Calu3 (cell line): Measurements from ENCODE around the gene CHL1. TPM values are rescaled to one million over a fixed set of nuclear protein-coding genes. Genes with fewer than 3 reads are reported as not detected.
A peak's percentile ranks its signal among the peaks of the same experiment; 100 is the strongest.

Source experiments
- BruUV-seq: library from RNA; stranded (reverse); fragments of 400-500 nt; replicated peaks from 2 replicates; lab custom pipeline; 2021; lab: Mats Ljungman, UMichigan
- CTCF ChIA-PET: fragments of 300-600 bp; sonication (Branson Sonifier 250); formaldehyde crosslinking; loops from one replicate; lab custom pipeline; 2022; ENCODE audit warnings: antibody characterized with exemption; lab: Charles Lee
- DNase-seq: peaks from one replicate; pipeline ENCODE4 v3.0.0; 2022
- H3K27ac Mint-ChIP-seq: one replicate; pipeline ENCODE4 v1.8.0; 2022; ENCODE audit warnings: mixed read lengths; ENCODE audit not compliant: unreplicated experiment
- H3K27me3 Mint-ChIP-seq: one replicate; pipeline ENCODE4 v1.8.0; 2022; ENCODE audit warnings: mixed read lengths; ENCODE audit not compliant: unreplicated experiment
- H3K36me3 Mint-ChIP-seq: one replicate; pipeline ENCODE4 v1.8.0; 2022; ENCODE audit warnings: mild to moderate bottlenecking, moderate library complexity, mixed read lengths; ENCODE audit not compliant: insufficient read depth, unreplicated experiment
- H3K4me1 Mint-ChIP-seq: one replicate; pipeline ENCODE4 v1.8.0; 2022; ENCODE audit warnings: mild to moderate bottlenecking, low read depth, mixed read lengths; ENCODE audit not compliant: unreplicated experiment
- H3K4me3 Mint-ChIP-seq: one replicate; pipeline ENCODE4 v1.8.0; 2022; ENCODE audit warnings: mild to moderate bottlenecking, low read depth, moderate library complexity, mixed read lengths; ENCODE audit not compliant: unreplicated experiment
- H3K9me3 Mint-ChIP-seq: one replicate; pipeline ENCODE4 v1.8.0; 2022; ENCODE audit warnings: low read depth, mixed read lengths; ENCODE audit not compliant: unreplicated experiment
- intact Hi-C: fragments of 100-400 bp; cut with micrococcal nuclease; formaldehyde crosslinking; loops from one replicate; pipeline ENCODE4 v1.10.0; 2022; ENCODE audit not compliant: unreplicated experiment
- total RNA-seq: library from RNA; stranded (reverse); gene quantifications from 2 replicates; pipeline ENCODE4 v1.2.3, GENCODE V29; 2022
- TF ChIP-seq, protein P1 (sequence below): fragments of 200-600 bp; IDR thresholded peaks from one replicate; pipeline ENCODE4 v1.8.0; 2022; ENCODE audit warnings: antibody characterized with exemption; ENCODE audit not compliant: unreplicated experiment

CHL1 gene
- total RNA-seq, 1 experiment from 2014 or later = 0.73 TPM

DNA sequence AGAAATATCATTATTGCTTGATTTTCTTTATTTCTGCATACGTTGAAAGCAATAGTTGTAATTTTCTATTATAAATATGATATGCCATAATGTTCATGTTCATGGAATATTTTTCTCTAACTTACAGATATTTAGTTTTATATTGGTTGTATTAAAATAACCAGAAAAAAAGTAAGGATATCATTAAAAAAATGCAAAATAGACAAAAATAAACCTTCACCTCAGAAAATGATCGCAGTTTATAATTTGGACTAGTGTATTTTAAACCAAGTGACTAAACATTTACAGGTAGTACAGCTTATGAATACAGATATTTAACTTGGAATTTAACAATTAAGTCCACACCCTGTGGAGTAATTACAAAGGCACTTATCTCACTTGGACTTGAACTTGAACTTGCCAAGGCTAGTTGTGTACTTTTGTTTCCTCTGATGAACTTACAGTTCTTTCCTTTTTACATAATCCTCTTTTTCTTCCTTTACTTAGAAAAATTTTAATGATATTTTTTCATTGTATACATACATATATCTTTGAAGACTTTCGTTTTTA lies 156.7 kb downstream of the CHL1 start:
- no peak overlapping the region for H3K4me3 Mint-ChIP-seq
- CTCF ChIA-PET = interaction anchor here (1.0 to 3.9 kb wide), 7 partner anchors 10 to 311 kb away, joined by 3 to 43 read pairs (median 7); no protein-coding TSS in a partner anchor
- H3K27me3 Mint-ChIP-seq = no peaks in the 10 kb centered on the region
- H3K9me3 Mint-ChIP-seq = no peaks in the 10 kb centered on the region
- TF ChIP-seq, protein P1, sequence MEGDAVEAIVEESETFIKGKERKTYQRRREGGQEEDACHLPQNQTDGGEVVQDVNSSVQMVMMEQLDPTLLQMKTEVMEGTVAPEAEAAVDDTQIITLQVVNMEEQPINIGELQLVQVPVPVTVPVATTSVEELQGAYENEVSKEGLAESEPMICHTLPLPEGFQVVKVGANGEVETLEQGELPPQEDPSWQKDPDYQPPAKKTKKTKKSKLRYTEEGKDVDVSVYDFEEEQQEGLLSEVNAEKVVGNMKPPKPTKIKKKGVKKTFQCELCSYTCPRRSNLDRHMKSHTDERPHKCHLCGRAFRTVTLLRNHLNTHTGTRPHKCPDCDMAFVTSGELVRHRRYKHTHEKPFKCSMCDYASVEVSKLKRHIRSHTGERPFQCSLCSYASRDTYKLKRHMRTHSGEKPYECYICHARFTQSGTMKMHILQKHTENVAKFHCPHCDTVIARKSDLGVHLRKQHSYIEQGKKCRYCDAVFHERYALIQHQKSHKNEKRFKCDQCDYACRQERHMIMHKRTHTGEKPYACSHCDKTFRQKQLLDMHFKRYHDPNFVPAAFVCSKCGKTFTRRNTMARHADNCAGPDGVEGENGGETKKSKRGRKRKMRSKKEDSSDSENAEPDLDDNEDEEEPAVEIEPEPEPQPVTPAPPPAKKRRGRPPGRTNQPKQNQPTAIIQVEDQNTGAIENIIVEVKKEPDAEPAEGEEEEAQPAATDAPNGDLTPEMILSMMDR = no peak
- intact Hi-C loops = loop anchor here (5.0 kb wide), 2 partner anchors 56 to 76 kb away; no protein-coding TSS in a partner anchor
- H3K36me3 Mint-ChIP-seq = no peaks in the 10 kb centered on the region
- H3K27ac Mint-ChIP-seq = no peak overlapping the region
- no peak for DNase-seq
- no TSS peak for BruUV-seq
- H3K4me1 Mint-ChIP-seq = peaks cover 6% of the 10 kb centered on the region

DNA sequence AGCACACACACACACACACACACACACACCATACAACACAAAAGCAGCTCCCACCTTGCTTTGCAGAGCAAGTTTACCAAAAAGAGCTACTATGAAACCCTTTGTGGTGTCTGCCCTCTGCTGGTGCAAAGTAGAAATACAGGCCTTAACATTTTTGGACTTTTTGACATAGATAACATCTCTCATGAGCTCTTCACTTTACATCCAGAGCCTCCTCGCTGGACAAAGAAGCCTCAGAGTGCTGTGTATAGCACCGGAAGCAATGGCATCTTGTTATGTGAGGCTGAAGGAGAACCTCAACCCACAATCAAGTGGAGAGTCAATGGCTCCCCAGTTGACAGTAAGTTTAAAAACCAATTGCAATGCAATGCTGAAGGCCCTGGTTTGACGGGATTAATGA lies 157.9 kb downstream of the CHL1 start:
- no peaks in the 10 kb centered on the region for H3K9me3 Mint-ChIP-seq
- no peaks in the 10 kb centered on the region for H3K27me3 Mint-ChIP-seq
- intact Hi-C loops = loop anchor here (1.0 to 5.0 kb wide), 5 partner anchors 24 to 311 kb away; no protein-coding TSS in a partner anchor
- TF ChIP-seq, protein P1 = peak; percentile 41
- CTCF ChIA-PET = interaction anchor here (0.5 to 3.9 kb wide), 15 partner anchors 9 to 418 kb away, joined by 3 to 43 read pairs (median 3); no protein-coding TSS in a partner anchor
- H3K4me3 Mint-ChIP-seq = no peak overlapping the region
- DNase-seq = peak; percentile 54
- H3K36me3 Mint-ChIP-seq = no peaks in the 10 kb centered on the region
- peaks cover 6% of the 10 kb centered on the region for H3K4me1 Mint-ChIP-seq
- no TSS peak for BruUV-seq
- H3K27ac Mint-ChIP-seq = no peak overlapping the region

DNA sequence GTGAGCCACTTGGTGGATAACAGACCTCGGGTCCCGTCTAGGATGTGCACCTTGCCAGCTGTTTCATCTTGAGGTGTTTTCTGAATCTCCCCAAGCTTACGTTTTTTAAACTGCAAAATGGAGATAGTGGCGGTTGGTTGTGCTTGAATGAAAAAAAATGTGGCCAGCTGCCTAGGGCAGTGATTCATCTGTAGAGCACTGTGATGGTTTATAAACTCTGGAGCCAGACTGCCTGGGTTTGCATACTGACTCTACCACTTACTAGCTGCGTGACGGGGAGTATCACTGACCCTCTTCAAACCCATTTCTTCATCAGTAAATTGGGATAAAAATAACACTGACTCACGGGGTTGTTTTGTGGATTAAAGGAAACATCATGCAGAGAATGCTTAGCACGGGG lies 159.1 kb downstream of the CHL1 start:
- BruUV-seq = no TSS peak
- peaks cover 6% of the 10 kb centered on the region for H3K4me1 Mint-ChIP-seq
- TF ChIP-seq, protein P1 = no peak
- intact Hi-C loops = no loop called here
- H3K4me3 Mint-ChIP-seq = no peak overlapping the region
- H3K27ac Mint-ChIP-seq = no peak overlapping the region
- H3K27me3 Mint-ChIP-seq = no peaks in the 10 kb centered on the region
- H3K36me3 Mint-ChIP-seq = no peaks in the 10 kb centered on the region
- CTCF ChIA-PET = interaction anchor here (3.9 kb wide), 1 partner anchor 314 kb away, joined by 43 read pairs; no protein-coding TSS in a partner anchor
- no peaks in the 10 kb centered on the region for H3K9me3 Mint-ChIP-seq
- DNase-seq = no peak

DNA sequence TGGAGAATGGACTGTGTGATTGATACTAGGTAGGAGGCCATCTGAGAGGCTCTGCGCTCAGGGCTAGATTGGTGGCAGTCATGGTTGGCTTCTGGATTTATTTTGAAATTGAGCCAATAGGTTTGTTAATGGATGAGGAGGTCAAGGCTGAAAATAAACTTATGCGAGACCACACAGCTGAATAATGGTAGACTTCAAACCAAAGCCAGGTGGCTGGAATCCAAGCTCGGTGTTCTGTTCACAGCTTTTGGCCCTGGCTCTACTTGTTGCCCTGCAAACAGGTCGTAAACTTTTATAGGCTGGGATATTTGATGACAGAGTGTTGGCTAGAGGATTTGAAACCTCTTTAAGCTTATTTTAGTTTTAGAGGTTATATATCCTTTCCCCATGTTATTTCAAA lies 160.4 kb downstream of the CHL1 start:
- no peaks in the 10 kb centered on the region for H3K27me3 Mint-ChIP-seq
- no TSS peak for BruUV-seq
- CTCF ChIA-PET = no interaction called here
- H3K36me3 Mint-ChIP-seq = no peaks in the 10 kb centered on the region
- H3K4me1 Mint-ChIP-seq = peaks cover 6% of the 10 kb centered on the region
- TF ChIP-seq, protein P1 = no peak
- no peak overlapping the region for H3K4me3 Mint-ChIP-seq
- no peaks in the 10 kb centered on the region for H3K9me3 Mint-ChIP-seq
- no peak for DNase-seq
- H3K27ac Mint-ChIP-seq = no peak overlapping the region
- intact Hi-C loops = no loop called here
